NAMALWA (cell line): ENCODE data around the gene PRKCH.

Experiments used
- DNase-seq: peaks from one replicate; pipeline ENCODE4 v3.0.0-alpha.2; 2015; ENCODE audit warnings: low spot score

PRKCH gene

DNA sequence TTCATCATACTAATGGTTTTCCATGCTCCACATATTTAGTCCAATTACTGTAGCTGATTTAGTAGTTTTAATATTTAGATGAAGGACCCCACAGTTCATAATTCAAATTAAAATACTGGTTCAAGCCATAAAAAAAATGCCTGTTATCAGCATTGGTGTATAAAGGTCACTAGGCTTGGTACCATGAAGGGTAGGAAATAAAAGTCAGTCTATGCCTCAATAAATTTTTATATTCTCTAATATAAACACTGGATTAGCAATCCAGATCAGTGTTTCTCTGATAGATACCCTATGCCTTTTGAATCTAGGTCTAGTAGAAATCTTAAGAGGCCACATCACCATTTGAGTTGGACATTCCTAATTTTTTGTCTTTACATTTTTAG, 210.7 kb downstream of the PRKCH start:
- no peak for DNase-seq

DNA sequence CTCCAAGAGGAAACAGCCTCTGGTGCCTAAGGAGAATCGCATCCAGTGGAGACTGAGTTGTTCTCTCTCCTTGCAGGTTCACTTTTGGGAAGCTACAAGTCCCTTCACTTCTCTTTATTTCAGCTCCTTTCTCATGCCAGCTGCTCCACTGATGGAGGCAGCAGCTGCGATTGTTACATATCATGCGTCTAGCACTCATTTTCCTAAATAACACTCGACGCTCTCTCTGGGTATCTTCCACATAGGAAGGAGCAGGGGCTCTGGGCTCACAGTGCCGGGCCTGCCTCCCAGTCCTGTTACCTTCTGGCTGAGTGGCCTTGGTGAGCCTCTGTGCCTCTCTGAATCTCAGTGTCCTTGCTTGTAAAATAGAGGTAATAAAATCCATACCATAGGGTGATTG, 211.4 kb downstream of the PRKCH start:
- no peak for DNase-seq

- DNase-seq: no peak
Measured at GRCh38 chr14:61533513-61534255, 212.3 kb downstream of the PRKCH start.

GRCh38 chr14:61535032-61535431, 213.7 kb downstream of the PRKCH start:
- no peak for DNase-seq

DNA sequence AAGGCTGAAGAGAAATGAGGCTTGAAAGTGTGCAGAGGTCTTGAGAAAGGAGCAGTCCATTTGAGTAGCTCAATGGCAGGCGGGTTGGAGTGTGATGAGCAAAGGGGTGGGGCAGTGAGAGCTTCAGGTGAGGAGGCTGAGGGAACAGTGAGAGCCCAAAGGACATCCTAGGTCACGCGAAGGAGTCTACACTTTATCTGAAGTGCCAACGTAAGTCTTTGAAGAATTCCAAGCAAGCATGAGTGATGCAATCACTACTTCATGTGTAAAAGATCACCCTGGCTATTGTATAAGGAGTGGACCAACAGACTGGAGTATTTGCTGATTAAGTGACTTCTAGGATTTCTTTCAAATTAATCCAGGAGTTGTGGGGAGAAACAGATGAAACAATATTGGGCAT, 214.1 kb downstream of the PRKCH start:
- no peak for DNase-seq

- DNase-seq: no peak
Measured at GRCh38 chr14:61536661-61537562, 215.5 kb downstream of the PRKCH start.

DNA sequence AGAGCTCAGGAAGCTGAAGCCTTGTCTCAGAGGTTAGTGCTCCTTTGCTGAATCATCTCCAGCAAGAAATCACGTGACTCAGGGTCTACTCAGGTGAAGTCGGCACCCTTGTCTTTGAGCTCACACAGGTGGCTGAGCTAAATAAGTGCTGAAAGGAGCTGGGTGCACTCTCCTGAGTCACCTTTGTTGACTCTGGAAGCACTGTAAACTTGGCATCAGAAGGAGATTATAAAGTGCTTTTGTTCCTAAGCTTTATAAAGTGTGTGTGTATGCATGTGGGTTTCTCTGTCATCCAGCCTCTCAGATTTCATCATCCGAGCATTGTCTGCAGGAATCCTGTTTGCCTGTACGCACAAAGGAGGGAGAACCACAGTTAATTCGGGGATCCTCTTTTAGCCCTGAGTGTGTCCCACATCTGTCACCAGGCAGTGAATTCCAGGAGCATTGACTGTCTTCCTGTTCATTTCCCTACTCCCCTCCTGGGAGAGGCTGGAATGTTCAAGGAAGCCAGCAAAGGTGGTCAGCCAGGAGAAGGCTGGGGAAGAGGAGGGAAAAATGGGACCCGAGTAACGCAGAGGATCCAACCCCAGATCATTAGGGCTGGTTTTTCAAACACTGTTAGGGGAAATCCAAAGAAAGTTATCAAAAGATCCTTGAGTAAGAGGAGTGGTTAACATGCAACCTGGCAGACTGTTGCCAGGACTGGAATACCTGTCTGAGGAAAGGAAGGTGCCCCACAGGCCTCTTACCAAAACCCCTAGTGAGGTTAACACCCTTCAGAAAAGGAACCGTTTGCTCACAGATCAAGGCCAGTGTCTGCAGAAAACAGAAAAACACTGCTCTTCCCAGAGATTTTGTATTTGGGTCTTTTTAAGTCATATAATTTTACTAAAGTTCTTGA, 216.4 kb downstream of the PRKCH start:
- no peak for DNase-seq

GRCh38 chr14:61538464-61539022, 217.2 kb downstream of the PRKCH start:
- DNase-seq: no peak

DNA sequence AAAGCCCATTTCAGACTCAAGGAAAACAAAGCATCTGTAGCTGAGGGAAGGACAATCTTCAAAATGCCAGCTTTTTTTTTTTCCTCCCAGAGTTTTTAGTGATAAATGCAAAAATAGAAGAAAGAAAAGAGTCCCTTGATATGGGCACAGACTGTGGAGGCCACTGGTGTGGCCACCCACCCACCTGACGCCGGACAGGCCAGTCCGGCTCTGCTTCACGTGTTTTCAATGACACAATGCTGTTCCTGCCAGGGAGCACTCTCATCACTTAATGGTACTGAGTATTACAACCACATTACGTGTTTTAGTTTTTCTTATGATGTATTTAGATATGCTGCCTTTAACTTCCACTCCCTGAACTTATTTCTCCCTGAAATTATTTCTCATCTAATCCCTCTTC, 218.3 kb downstream of the PRKCH start:
- DNase-seq: no peak

DNA sequence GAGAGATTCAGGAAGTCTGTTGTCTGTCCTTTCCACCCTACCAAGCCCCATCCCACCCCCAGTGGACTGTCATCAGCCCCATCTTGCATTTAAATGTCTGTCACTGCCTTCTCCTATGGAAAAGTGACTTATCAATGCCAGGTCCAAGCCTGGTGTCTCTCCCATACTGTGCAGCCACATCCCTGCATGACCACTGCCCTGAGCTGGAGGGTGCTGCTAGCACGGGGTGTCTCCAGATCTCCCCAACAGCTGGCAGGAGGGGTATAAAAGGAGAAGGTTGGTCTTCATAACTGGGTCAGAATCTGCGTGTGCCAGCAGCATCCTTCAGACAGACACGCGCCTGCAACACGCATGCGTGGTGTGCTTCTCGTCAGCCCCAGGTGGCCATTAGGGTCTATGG, 219.6 kb downstream of the PRKCH start:
- DNase-seq: no peak

DNA sequence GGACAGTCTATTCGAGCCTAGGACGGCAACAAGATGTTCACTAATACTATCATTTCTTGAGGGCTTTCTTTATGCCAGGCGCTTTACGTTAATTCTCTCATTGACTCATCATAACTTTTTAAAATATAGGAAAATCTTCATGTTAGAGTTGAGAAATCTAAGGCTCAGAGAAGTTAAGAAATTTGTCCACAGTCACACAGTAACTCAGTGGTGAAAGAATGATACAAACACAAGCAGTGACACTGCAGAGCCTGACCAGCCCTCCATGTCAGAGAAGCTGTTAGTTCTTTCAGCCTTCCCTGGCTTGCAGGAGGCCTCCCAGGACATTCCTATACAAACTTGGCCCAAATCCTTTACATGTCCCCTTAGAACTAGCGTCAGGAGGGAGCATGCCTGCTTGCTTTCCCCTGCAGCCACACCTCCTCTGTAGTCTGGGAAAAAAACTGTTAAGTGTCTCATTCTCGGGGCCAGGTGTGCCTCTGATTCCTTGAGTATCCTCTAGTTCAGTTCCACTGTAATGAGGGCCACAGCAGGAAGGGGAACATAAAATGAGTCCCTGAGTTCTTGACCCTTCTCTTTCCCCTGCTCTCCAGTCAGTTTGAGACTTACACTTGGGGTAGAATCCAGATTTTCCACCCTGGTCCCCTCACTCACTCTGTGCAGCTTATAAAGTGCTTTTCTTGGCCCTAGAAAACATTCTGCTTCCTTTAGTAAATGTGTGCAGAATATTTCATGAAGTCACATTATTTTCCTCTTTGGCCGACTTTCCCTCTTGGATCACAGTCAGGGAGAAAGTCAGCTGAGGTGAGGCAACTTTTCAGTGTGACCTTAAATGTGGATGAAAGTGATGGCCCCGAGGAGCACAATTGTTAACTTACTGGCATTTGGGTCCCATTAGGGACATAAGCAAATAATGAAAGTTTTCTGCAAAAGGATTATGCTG, 221.7 kb downstream of the PRKCH start:
- no peak for DNase-seq

- DNase-seq: no peak
Measured at GRCh38 chr14:61543946-61544345, 222.6 kb downstream of the PRKCH start.

DNA sequence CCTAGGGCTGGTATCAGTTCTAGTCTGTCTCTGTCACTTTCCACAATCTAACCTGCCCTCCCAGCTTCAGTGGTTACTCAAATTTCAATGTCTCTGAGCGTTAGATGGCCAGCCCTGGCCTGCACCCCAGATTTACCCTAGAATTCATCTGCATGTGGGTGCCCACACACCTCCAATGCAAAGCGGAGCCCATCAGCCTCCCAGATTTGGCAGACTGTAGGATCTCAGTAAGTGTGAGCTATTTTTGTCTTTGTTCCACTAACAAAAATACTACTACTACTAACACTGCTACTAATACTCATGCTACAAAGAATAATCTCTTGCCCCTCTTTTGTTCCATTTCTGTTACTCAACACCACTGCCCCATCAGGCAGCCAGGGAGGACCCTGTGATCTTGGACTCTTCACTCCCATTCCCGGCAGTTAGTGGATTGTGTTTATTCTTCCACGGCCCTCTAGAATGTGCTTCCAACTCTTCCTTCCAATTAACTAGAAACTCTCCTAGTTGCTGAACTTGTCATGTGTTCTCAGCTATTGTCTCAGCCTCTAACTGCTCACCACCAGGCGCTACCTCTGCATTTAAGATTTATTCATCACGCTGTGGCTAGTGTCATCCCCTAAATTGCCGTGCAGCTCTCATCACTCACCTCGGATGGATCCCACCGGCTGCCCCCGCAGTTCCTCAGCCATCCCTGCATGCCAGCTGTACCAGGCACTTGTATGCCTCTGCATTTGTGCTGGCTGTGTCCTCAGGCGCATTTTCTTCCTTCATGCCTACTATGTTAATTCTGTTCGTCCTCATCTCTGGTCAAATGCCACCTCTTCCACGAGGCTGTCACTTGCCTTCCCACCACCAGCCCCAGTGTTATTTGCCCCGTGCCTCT, 223.3 kb downstream of the PRKCH start:
- no peak for DNase-seq

DNA sequence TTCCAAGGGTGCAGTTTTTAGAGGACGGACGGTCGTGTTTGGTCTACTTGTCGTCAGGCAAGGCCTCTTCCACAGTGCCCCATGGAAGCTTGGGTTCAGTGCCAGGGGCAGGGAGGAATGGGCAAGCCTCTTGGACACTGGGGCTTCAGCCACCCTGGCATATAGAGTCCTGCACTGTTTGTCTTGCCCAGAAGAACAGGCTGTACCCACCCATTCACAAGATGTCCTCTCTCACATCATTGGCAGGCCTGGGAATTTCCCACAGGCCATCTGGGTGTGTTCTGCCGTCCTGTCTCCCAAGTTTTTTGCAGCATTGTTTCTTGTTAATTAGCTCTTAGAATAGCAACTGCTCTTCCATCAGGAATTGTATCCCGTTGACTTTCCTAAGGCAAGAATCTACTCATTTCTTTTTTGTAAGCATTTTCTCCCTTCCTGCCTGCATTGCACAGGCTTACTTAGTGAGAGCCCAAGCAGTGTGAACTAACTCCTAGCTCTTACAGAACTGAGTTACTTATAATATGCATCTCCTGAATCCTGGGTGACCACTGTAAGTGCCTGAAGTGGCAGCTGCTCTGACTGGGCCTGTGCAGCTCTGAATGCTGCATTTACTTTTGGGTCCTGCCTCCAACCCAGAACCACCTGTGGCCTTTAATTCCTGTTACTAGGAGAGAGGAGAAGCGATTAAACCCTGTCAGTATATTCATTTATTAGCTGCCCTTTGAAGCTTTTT, 224.5 kb downstream of the PRKCH start:
- no peak for DNase-seq

GRCh38 chr14:61547186-61548069, 226.0 kb downstream of the PRKCH start:
- no peak for DNase-seq

DNA sequence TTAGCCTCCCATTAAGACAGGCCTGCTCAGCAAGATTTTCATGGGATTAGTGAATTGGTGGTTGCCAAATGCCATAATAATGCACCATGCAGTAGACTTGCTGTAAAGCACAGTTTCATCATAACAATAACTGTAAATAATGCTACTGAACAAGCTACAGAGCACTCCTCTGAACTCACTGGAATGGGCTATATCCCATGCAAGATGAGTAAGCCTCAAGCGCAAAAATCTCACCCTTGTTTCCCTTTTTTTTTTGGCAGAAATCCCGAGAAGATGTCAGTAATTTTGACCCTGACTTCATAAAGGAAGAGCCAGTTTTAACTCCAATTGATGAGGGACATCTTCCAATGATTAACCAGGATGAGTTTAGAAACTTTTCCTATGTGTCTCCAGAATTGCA, 228.0 kb downstream of the PRKCH start:
- no peak for DNase-seq

DNA sequence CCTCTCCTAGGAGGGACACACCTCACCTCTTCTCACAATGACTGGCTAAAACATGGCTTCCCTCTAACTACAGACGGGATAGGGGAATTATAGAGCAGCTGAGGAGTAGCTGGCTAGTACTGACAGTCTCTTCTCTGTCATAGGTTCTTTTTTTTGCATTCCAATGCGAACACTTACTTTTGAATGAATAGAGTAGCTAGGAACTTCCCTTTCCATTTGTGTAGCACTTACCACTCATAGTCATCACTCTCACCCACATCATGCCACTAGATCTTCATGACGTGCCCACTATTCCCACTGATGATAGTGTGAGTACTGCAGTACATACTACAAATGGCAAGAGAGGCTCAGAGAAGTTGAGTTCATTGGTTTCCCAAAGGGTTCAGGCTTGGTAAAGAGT, 230.0 kb downstream of the PRKCH start:
- DNase-seq: no peak

DNA sequence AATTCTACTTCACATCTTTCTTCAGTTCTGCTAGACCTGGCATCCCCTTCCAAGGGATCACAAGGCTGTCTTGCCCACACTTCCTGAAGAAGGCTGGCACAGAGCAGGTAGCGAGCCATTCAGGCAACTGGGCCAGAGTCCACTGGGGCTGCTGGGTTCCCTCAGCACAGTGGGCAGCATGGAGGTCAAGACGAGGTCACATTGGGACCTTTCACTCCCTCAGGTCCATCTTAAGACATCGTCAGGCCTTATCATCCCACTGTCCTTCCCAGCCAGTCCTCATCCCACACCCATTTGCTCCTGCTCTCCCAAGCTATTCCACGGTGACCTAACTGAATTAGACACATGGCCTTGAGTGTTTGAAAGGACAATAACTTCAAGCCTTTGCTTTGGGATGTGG, 230.9 kb downstream of the PRKCH start:
- DNase-seq: no peak
